ENCODE measurements around the gene TMOD4. TPM values are rescaled to one million over a fixed set of nuclear protein-coding genes. Genes with fewer than 3 reads are reported as not detected.

TMOD4 gene
- total and polyA plus RNA-seq, 9 of the 15 experiments (the other 6 are each of a cell fraction or from before 2014, with no cell fraction given) = 0.18 to 1.8 (median 1.1) TPM; not detected in 1

DNA sequence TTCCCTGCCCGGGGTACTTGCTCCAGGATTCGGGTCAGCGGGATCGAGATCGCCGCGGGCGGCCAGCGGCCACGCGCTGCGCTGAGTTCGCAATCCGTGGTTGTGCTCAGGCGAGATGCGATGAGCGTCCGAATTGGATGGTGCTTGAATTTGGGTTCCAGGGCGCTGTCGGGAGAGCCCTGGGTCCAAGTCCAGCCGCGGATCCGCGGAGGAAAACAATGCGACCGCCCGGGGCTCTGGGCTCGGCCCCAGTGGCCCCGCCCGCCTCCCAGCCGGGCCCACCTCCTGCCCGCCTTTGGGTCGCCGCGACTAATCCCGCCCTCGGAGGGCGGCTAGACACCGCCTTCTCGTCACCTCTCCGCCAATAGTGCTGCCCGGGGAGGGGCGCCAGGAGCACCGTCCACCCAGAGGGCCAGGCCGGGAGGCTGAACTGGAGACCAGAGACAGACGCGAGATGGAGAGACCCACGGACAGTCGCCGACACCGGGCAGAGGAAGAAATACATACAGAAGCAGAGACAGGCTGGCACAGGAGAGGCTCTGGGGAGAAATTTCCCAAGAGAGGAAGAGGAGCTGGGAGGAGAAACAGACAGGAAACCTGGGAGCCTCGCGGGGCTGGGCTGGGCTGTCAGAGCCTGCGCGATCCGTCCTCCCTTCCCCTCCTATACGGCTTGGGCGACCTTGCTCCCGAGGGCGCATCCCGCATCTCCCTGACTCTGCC is 29.2 kb downstream of the TMOD4 start, which contains the start of gene SEMA6C (continued):
- TF ChIP-seq, protein P1, sequence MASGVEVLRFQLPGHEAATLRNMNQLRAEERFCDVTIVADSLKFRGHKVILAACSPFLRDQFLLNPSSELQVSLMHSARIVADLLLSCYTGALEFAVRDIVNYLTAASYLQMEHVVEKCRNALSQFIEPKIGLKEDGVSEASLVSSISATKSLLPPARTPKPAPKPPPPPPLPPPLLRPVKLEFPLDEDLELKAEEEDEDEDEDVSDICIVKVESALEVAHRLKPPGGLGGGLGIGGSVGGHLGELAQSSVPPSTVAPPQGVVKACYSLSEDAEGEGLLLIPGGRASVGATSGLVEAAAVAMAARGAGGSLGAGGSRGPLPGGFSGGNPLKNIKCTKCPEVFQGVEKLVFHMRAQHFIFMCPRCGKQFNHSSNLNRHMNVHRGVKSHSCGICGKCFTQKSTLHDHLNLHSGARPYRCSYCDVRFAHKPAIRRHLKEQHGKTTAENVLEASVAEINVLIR (CRISPR knock-in tag; IDR thresholded peaks at IDR 0.05) = no peak
- TF ChIP-seq ZBTB5 (IDR thresholded peaks at IDR 0.05) = no peak
- no peak for TF ChIP-seq TGIF2 (CRISPR knock-in tag; IDR thresholded peaks at IDR 0.05)
- TF ChIP-seq BACH1 (tag; IDR thresholded peaks at IDR 0.05) = no peak
- no peak for TF ChIP-seq TBL1XR1 (IDR thresholded peaks at IDR 0.05; ENCODE audit: low read length in 2 of 2)
- TF ChIP-seq CLOCK (CRISPR knock-in tag; IDR thresholded peaks at IDR 0.05; ENCODE audit: borderline replicate concordance) = no peak
- no peak for TF ChIP-seq CBX5 (IDR thresholded peaks at IDR 0.05; ENCODE audit: borderline replicate concordance, low read depth)
- TF ChIP-seq E4F1 (CRISPR knock-in tag; IDR thresholded peaks at IDR 0.05; ENCODE audit: borderline replicate concordance) = no peak
- TF ChIP-seq, protein P2, sequence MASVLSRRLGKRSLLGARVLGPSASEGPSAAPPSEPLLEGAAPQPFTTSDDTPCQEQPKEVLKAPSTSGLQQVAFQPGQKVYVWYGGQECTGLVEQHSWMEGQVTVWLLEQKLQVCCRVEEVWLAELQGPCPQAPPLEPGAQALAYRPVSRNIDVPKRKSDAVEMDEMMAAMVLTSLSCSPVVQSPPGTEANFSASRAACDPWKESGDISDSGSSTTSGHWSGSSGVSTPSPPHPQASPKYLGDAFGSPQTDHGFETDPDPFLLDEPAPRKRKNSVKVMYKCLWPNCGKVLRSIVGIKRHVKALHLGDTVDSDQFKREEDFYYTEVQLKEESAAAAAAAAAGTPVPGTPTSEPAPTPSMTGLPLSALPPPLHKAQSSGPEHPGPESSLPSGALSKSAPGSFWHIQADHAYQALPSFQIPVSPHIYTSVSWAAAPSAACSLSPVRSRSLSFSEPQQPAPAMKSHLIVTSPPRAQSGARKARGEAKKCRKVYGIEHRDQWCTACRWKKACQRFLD (CRISPR knock-in tag; IDR thresholded peaks at IDR 0.05) = no peak
- no peak for TF ChIP-seq NUFIP1 (IDR thresholded peaks at IDR 0.05; ENCODE audit: partially characterized antibody)
- no peak for TF ChIP-seq BRCA1 (IDR thresholded peaks at IDR 0.05)
- TF ChIP-seq BRCA1 (CRISPR knock-in tag; IDR thresholded peaks at IDR 0.05) = no peak
- TF ChIP-seq ZNF76 (CRISPR knock-in tag; IDR thresholded peaks at IDR 0.05; ENCODE audit: borderline replicate concordance) = no peak
- no peak for TF ChIP-seq E2F3 (CRISPR knock-in tag; IDR thresholded peaks at IDR 0.05)
- TF ChIP-seq, protein P3, sequence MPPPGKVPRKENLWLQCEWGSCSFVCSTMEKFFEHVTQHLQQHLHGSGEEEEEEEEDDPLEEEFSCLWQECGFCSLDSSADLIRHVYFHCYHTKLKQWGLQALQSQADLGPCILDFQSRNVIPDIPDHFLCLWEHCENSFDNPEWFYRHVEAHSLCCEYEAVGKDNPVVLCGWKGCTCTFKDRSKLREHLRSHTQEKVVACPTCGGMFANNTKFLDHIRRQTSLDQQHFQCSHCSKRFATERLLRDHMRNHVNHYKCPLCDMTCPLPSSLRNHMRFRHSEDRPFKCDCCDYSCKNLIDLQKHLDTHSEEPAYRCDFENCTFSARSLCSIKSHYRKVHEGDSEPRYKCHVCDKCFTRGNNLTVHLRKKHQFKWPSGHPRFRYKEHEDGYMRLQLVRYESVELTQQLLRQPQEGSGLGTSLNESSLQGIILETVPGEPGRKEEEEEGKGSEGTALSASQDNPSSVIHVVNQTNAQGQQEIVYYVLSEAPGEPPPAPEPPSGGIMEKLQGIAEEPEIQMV (tag; conservative IDR thresholded peaks at IDR 0.05; ENCODE audit: low read depth) = no peak
- TF ChIP-seq TCF7L2 (IDR thresholded peaks at IDR 0.05; ENCODE audit: low read depth, low read length) = no peak
